H1 (cell line): Measurements from ENCODE around the gene SLC22A23. TPM values are rescaled to one million over a fixed set of nuclear protein-coding genes. Genes with fewer than 3 reads are reported as not detected.

ENCODE experiments used
- ASH2L ChIP-seq: fragments of 200-600, 300-600 bp; sonication (generic); IDR thresholded peaks from one replicate; pipeline ENCODE4 v1.7.1; 2017; ENCODE audit warnings: low read length
- GABPA ChIP-seq: IDR thresholded peaks from 2 replicates; pipeline ENCODE4 v1.6.1; 2011; ENCODE audit warnings: mild to moderate bottlenecking, low read length, moderate library complexity, borderline replicate concordance; ENCODE audit not compliant: insufficient read depth
- GTF2F1 ChIP-seq: IDR thresholded peaks from 2 replicates; pipeline ENCODE4 v1.6.1; 2012; ENCODE audit warnings: low read depth, low read length, improper control_type of control experiment, borderline replicate concordance
- RAD21 ChIP-seq, 2 experiments: IDR thresholded peaks in 1 of 2; conservative IDR thresholded peaks in 1 of 2; 2 replicates each; pipeline ENCODE4 v1.6.1; 2011; ENCODE audit warnings: low read depth in 2 of 2, low read length in 2 of 2, improper control_type of control experiment in 1 of 2, inconsistent platforms in 1 of 2, mild to moderate bottlenecking in 1 of 2, moderate library complexity in 1 of 2
- SAP30 ChIP-seq: fragments of 300-600 bp; sonication (generic); IDR thresholded peaks from 2 replicates; pipeline ENCODE4 v1.7.1; 2012; ENCODE audit warnings: low read length, moderate library complexity, mild to moderate bottlenecking, inconsistent platforms; ENCODE audit not compliant: insufficient read depth, insufficient replicate concordance
- SP1 ChIP-seq: IDR thresholded peaks from 2 replicates; pipeline ENCODE4 v1.6.1; 2011; ENCODE audit warnings: low read depth, low read length
- SRF ChIP-seq: IDR thresholded peaks from 2 replicates; pipeline ENCODE4 v1.6.1; 2011; ENCODE audit warnings: mild to moderate bottlenecking, low read depth, low read length, moderate library complexity
- TAF1 ChIP-seq: IDR thresholded peaks from 2 replicates; pipeline ENCODE4 v1.6.1; 2011; ENCODE audit warnings: mild to moderate bottlenecking, low read depth, low read length
- TEAD4 ChIP-seq: IDR thresholded peaks from 2 replicates; pipeline ENCODE4 v1.6.1; 2012; ENCODE audit warnings: low read depth, low read length, inconsistent platforms, mixed read lengths
- polyA plus RNA-seq, 7 experiments: library from polyadenylated mRNA; depleted of rRNA in 3 of 7; stranded (reverse) in 5 of 7; unstranded in 2 of 7; fragments of >200 nt in 5 of 7; fragments of 200-250 nt in 2 of 7; gene quantifications; 1 replicate in 5 of 7; 2 replicates in 1 of 7; 4 replicates in 1 of 7; pipeline versions ENCODE4 v1.2.1 to v1.2.3, GENCODE V29; 2011 to 2013; ENCODE audit warnings: missing spikeins in 2 of 7, mixed read lengths in 2 of 7
- total RNA-seq: library from RNA; stranded (reverse); fragmentation: NEBNext Ultra II Directional; extraction: Animal tissue kit (Norgen Biotek cat#: 25700); gene quantifications from 2 replicates; pipeline ENCODE4 v1.2.1, GENCODE V29; 2021
- TF ChIP-seq, protein P1 (sequence below): fragments of 300-600 bp; sonication (generic); IDR thresholded peaks from 2 replicates; pipeline ENCODE4 v1.7.1; 2012; ENCODE audit warnings: low read length, moderate library complexity, mild to moderate bottlenecking, inconsistent platforms; ENCODE audit not compliant: insufficient replicate concordance

Gene SLC22A23
- total and polyA plus RNA-seq, 2 of the 8 experiments (the other 6 are each of a cell fraction or from before 2014, with no cell fraction given), result 9.9 to 38.4 TPM

DNA sequence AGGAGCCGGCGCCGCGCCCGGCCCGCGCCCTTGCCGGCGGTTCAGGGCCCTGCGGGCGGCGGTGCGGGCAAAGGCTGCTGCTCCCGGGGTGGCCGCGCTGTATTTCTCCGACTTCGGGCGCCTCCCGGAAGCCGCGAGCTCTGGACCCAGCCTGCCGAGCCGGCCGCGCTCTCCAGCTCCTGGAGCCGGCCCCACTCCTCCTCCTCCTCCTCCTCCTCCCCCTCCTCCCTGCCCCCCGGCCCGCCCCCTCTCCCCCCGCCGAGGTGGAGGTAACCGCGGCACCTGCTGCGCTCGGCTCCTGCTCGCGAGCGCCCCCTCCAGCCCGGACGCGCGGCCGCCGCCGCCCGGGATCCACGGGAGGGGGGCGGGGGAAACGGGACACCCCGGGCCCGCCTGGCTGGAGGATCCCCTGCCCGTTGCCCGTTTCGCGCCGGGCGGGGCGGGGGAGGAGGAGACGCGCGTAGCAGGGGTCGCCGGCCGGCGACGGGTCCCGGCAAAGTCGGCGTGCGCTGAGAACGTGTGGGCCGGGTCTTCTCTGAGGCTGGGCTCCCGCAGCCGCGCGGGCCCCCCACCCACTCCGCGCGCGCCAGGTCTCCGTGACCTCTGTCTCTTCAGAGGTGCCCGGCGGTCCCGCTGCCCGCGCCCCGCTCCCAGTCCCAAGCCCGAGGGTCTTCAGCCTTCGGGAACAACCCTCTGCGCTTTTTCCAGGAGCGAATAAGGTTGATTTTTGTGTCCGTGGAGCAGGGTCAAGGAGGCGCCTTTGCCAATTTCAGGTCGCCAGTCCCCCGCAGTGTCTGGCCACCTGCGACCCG is at the start of gene SLC22A23 (continued):
- TF ChIP-seq, protein P1, sequence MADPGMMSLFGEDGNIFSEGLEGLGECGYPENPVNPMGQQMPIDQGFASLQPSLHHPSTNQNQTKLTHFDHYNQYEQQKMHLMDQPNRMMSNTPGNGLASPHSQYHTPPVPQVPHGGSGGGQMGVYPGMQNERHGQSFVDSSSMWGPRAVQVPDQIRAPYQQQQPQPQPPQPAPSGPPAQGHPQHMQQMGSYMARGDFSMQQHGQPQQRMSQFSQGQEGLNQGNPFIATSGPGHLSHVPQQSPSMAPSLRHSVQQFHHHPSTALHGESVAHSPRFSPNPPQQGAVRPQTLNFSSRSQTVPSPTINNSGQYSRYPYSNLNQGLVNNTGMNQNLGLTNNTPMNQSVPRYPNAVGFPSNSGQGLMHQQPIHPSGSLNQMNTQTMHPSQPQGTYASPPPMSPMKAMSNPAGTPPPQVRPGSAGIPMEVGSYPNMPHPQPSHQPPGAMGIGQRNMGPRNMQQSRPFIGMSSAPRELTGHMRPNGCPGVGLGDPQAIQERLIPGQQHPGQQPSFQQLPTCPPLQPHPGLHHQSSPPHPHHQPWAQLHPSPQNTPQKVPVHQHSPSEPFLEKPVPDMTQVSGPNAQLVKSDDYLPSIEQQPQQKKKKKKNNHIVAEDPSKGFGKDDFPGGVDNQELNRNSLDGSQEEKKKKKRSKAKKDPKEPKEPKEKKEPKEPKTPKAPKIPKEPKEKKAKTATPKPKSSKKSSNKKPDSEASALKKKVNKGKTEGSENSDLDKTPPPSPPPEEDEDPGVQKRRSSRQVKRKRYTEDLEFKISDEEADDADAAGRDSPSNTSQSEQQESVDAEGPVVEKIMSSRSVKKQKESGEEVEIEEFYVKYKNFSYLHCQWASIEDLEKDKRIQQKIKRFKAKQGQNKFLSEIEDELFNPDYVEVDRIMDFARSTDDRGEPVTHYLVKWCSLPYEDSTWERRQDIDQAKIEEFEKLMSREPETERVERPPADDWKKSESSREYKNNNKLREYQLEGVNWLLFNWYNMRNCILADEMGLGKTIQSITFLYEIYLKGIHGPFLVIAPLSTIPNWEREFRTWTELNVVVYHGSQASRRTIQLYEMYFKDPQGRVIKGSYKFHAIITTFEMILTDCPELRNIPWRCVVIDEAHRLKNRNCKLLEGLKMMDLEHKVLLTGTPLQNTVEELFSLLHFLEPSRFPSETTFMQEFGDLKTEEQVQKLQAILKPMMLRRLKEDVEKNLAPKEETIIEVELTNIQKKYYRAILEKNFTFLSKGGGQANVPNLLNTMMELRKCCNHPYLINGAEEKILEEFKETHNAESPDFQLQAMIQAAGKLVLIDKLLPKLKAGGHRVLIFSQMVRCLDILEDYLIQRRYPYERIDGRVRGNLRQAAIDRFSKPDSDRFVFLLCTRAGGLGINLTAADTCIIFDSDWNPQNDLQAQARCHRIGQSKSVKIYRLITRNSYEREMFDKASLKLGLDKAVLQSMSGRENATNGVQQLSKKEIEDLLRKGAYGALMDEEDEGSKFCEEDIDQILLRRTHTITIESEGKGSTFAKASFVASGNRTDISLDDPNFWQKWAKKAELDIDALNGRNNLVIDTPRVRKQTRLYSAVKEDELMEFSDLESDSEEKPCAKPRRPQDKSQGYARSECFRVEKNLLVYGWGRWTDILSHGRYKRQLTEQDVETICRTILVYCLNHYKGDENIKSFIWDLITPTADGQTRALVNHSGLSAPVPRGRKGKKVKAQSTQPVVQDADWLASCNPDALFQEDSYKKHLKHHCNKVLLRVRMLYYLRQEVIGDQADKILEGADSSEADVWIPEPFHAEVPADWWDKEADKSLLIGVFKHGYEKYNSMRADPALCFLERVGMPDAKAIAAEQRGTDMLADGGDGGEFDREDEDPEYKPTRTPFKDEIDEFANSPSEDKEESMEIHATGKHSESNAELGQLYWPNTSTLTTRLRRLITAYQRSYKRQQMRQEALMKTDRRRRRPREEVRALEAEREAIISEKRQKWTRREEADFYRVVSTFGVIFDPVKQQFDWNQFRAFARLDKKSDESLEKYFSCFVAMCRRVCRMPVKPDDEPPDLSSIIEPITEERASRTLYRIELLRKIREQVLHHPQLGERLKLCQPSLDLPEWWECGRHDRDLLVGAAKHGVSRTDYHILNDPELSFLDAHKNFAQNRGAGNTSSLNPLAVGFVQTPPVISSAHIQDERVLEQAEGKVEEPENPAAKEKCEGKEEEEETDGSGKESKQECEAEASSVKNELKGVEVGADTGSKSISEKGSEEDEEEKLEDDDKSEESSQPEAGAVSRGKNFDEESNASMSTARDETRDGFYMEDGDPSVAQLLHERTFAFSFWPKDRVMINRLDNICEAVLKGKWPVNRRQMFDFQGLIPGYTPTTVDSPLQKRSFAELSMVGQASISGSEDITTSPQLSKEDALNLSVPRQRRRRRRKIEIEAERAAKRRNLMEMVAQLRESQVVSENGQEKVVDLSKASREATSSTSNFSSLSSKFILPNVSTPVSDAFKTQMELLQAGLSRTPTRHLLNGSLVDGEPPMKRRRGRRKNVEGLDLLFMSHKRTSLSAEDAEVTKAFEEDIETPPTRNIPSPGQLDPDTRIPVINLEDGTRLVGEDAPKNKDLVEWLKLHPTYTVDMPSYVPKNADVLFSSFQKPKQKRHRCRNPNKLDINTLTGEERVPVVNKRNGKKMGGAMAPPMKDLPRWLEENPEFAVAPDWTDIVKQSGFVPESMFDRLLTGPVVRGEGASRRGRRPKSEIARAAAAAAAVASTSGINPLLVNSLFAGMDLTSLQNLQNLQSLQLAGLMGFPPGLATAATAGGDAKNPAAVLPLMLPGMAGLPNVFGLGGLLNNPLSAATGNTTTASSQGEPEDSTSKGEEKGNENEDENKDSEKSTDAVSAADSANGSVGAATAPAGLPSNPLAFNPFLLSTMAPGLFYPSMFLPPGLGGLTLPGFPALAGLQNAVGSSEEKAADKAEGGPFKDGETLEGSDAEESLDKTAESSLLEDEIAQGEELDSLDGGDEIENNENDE, result no peak
- TF ChIP-seq SAP30, result no peak
- peak; percentile 30 to 61 for TF ChIP-seq RAD21 (IDR thresholded peaks at IDR 0.05 in 1 of 2, conservative IDR thresholded peaks at IDR 0.05 in 1 of 2; ENCODE audit: low read depth in 2 of 2, low read length in 2 of 2)
- no peak for TF ChIP-seq SP1
- 0 out of 2 replicates have a peak, but pooled peaks have one; percentile 32 for TF ChIP-seq TAF1
- no peak for TF ChIP-seq TEAD4
- TF ChIP-seq ASH2L, result peak; percentile 27
- no peak for TF ChIP-seq GTF2F1
- no peak for TF ChIP-seq SRF
- TF ChIP-seq GABPA, result no peak
